ENCODE measurements around the gene KRTAP10-4. TPM values are rescaled to one million over a fixed set of nuclear protein-coding genes. Genes with fewer than 3 reads are reported as not detected.

KRTAP10-4 gene
- total and polyA plus RNA-seq, 2 donors (not counting 1 experiment from before 2014, with no cell fraction given), result not detected

- no peak for DNase-seq
- no peaks in the 10 kb centered on the region for H3K36me3 ChIP-seq (replicated peaks in 1 of 2; ENCODE audit: control extremely low read depth in 1 of 2, control insufficient read depth in 1 of 2, extremely low read depth in 1 of 2, insufficient read depth in 2 of 2, low read length in 1 of 2)
- peaks cover 0 to 21% (median 2%) of the 10 kb centered on the region in 3 donors for H3K9me3 ChIP-seq (ENCODE audit: control extremely low read depth in 1 of 3, control insufficient read depth in 2 of 3, insufficient read depth in 1 of 3, low read length in 2 of 3)
- H3K27me3 Mint-ChIP-seq, result peaks cover 61% of the 10 kb centered on the region
- H3K4me3 ChIP-seq (ENCODE audit: control extremely low read depth in 1 of 5, extremely low read depth in 1 of 5, insufficient read depth in 1 of 5, low read depth in 2 of 5, low read length in 4 of 5), result no peak overlapping the region
- POLR2A ChIA-PET, result no interaction called here
- no peak overlapping the region for H2AFZ ChIP-seq (ENCODE audit: insufficient read depth, low read depth, low read length, poor library complexity, severe bottlenecking)
- peaks cover under 1% of the 10 kb centered on the region for H3K9me3 Mint-ChIP-seq (ENCODE audit: insufficient read depth)
- no peak overlapping the region for H3K27ac Mint-ChIP-seq
- ATAC-seq (ENCODE audit: low read depth), result no peak
- CTCF ChIA-PET, result no interaction called here
- intact Hi-C loops (cut with micrococcal nuclease), result no loop called here
- peaks cover 5 to 14% of the 10 kb centered on the region in 2 donors for H3K4me1 ChIP-seq (ENCODE audit: control insufficient read depth in 2 of 2, insufficient read depth in 2 of 2, low read length in 2 of 2)
- peaks cover 14% of the 10 kb centered on the region for H3K4me1 Mint-ChIP-seq
- no peak overlapping the region for H3K9ac ChIP-seq (ENCODE audit: low read length)
- H3K79me2 ChIP-seq (ENCODE audit: control insufficient read depth, insufficient read depth, low read length), result no peaks in the 10 kb centered on the region
- no peaks in the 10 kb centered on the region for H4K20me1 ChIP-seq (ENCODE audit: control insufficient read depth, insufficient read depth, low read length, poor library complexity, severe bottlenecking)
- H3K27me3 ChIP-seq (replicated peaks in 1 of 4; ENCODE audit: control extremely low read depth in 1 of 4, control insufficient read depth in 3 of 4, insufficient read depth in 4 of 4, low read length in 3 of 4), result peaks cover 0 to 25% (median 3%) of the 10 kb centered on the region in 4 experiments
- no peak overlapping the region for H3K4me2 ChIP-seq (replicated peaks; ENCODE audit: low read depth, low read length, poor library complexity, severe bottlenecking)
- H3K27ac ChIP-seq (ENCODE audit: low read length in 2 of 2), result no peak overlapping the region
- no peak overlapping the region for H3K4me3 Mint-ChIP-seq
- TF ChIP-seq EZH2 (IDR thresholded peaks at IDR 0.05; ENCODE audit: borderline replicate concordance, insufficient read depth, low read depth, low read length, poor library complexity, severe bottlenecking) (no peak), CTCF (IDR thresholded peaks at IDR 0.05) (no peak)
- WGBS (ENCODE audit: insufficient coverage), result 95% methylated on average over 6 of the region's 6 CpGs
Measured at GRCh38 chr21:44552136-44552535, 21.4 kb upstream of the KRTAP10-4 start.

GRCh38 chr21:44552681-44553080, 20.8 kb upstream of the KRTAP10-4 start:
- no peaks in the 10 kb centered on the region for H3K9me3 Mint-ChIP-seq (ENCODE audit: insufficient read depth)
- H3K9me3 ChIP-seq (ENCODE audit: control extremely low read depth in 1 of 3, control insufficient read depth in 2 of 3, insufficient read depth in 1 of 3, low read length in 2 of 3), result peaks cover 0 to 18% (median 0%) of the 10 kb centered on the region in 3 donors
- no peak overlapping the region for H3K4me3 Mint-ChIP-seq
- peaks cover 0 to 27% (median 5%) of the 10 kb centered on the region in 4 experiments for H3K27me3 ChIP-seq (replicated peaks in 1 of 4; ENCODE audit: control extremely low read depth in 1 of 4, control insufficient read depth in 3 of 4, insufficient read depth in 4 of 4, low read length in 3 of 4)
- intact Hi-C loops (cut with micrococcal nuclease), result no loop called here
- H3K4me2 ChIP-seq (replicated peaks; ENCODE audit: low read depth, low read length, poor library complexity, severe bottlenecking), result no peak overlapping the region
- H2AFZ ChIP-seq (ENCODE audit: insufficient read depth, low read depth, low read length, poor library complexity, severe bottlenecking), result no peak overlapping the region
- WGBS (ENCODE audit: insufficient coverage), result 89% methylated on average over 13 of the region's 13 CpGs
- H3K4me1 Mint-ChIP-seq, result peaks cover 14% of the 10 kb centered on the region
- H3K27ac ChIP-seq (ENCODE audit: low read length in 2 of 2), result no peak overlapping the region
- no peak overlapping the region for H3K4me3 ChIP-seq (ENCODE audit: control extremely low read depth in 1 of 5, extremely low read depth in 1 of 5, insufficient read depth in 1 of 5, low read depth in 2 of 5, low read length in 4 of 5)
- ATAC-seq (ENCODE audit: low read depth), result no peak
- ChIA-PET POLR2A (no interaction called here), CTCF (no interaction called here)
- H3K9ac ChIP-seq (ENCODE audit: low read length), result no peak overlapping the region
- H3K79me2 ChIP-seq (ENCODE audit: control insufficient read depth, insufficient read depth, low read length), result no peaks in the 10 kb centered on the region
- DNase-seq, result no peak
- no peak overlapping the region for H3K27ac Mint-ChIP-seq
- peaks cover 2 to 14% of the 10 kb centered on the region in 2 donors for H3K4me1 ChIP-seq (ENCODE audit: control insufficient read depth in 2 of 2, insufficient read depth in 2 of 2, low read length in 2 of 2)
- peaks cover 63% of the 10 kb centered on the region for H3K27me3 Mint-ChIP-seq
- no peaks in the 10 kb centered on the region for H4K20me1 ChIP-seq (ENCODE audit: control insufficient read depth, insufficient read depth, low read length, poor library complexity, severe bottlenecking)
- H3K36me3 ChIP-seq (replicated peaks in 1 of 2; ENCODE audit: control extremely low read depth in 1 of 2, control insufficient read depth in 1 of 2, extremely low read depth in 1 of 2, insufficient read depth in 2 of 2, low read length in 1 of 2), result no peaks in the 10 kb centered on the region
- TF ChIP-seq EZH2 (IDR thresholded peaks at IDR 0.05; ENCODE audit: borderline replicate concordance, insufficient read depth, low read depth, low read length, poor library complexity, severe bottlenecking), result no peak
- no peak for TF ChIP-seq CTCF (IDR thresholded peaks at IDR 0.05)
